HG03469 (cell line): ENCODE results near the gene DSCAML1.
"Not testable (repeated sequence)": the region's sequence is repeated elsewhere in the genome, so short reads cannot be mapped to it uniquely, and the experiment has no call there.

Source experiments
- ATAC-seq: cut with Tn5 transposase; IDR thresholded peaks from one replicate; pipeline ENCODE4 v1.9.1; 2021; ENCODE audit warnings: mild to moderate bottlenecking, moderate library complexity, moderate number of reproducible peaks; ENCODE audit not compliant: unreplicated experiment

Gene DSCAML1

DNA sequence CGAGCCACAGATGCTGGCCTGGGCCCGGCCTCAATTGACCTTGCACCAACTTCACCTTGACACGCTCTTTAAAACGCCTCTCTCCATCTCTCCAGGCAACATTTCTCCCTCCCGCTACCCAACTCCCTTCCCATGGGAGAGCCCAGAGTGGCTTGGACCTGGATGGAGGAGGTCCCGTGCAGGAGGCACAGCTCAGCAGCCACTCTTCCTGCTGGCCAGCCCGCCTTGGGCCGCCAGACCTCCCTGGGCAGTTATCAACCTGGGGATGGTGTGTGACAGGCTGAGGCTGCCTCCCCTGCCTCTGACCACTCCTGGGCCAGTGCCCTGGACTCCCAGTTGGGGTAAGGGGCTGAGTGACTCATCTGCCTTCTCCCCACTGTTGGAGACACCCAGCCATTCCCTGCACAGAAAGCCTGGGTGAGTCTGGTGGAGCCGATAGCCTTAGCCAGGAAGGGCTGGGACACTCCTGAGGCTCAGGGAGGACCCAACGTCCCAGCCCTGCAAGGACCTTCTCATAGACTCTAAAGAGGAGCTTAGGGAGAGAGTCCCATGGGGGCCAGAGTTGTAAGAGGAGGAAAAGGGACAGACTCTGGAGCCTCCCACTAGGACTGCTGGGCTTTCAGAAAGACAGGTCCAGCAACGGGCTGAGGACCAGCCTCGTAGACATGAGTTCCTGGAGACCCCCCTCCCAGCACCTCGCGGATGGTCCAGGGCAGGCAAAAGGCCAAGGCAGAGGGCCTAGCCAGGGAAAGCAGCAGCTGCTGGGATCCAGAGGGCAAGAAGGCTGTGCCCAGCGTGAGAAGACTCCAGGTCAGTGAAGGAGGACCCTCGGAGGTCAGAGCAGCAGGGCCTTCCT lies 337.7 kb downstream of the DSCAML1 start:
- ATAC-seq = no peak

DNA sequence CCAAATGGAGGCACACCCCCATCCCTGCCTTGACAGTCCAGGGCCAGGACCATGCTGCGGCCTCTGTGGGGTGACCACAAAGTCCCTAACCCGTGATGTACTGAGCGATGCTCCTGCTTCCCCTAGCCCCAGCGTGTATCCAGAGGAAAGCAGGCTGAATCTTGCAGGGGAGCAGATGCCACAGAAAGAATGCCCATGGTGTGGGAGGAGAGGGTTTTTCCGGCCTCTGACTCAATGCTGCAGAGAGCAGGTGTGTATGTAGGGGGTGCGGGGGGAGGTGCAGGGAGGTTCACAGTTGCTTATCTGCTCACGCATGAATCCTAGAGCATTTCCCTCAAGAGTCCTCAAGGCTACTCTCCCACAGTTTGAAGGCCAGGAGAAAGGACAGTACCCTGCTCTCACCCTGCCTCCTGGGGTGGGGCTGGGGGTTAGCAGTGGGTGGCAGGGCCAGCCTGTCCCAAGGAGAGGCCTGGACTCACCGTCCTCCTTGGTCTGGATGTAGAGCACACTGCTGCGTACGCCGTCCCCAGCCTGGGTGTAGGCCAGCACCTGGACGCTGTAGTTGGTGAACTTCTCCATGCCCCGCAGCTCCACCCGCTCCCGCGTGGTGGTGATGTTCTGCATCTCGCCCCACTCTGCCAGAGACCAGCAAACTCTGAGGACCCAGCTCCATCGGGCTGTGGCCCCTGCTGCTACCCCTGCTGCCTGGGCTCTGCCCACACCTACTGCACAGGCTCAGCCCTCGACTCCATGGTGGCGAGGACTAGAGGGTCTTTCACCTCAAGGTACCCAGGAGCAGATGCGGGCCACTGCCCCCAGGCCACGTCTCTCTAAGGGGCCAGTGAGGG lies 338.5 kb downstream of the DSCAML1 start:
- no peak for ATAC-seq

GRCh38 chr11:117457835-117458234 lies 339.2 kb downstream of the DSCAML1 start:
- ATAC-seq = no peak

GRCh38 chr11:117457031-117457785 lies 339.8 kb downstream of the DSCAML1 start:
- no peak for ATAC-seq

GRCh38 chr11:117456721-117457029 lies 340.3 kb downstream of the DSCAML1 start:
- ATAC-seq = not testable (repeated sequence)

- ATAC-seq = peak; percentile 65
Observed at GRCh38 chr11:117456027-117456720, 340.8 kb downstream of the DSCAML1 start.

- ATAC-seq = no peak
Observed at GRCh38 chr11:117454564-117454917, 342.5 kb downstream of the DSCAML1 start.

DNA sequence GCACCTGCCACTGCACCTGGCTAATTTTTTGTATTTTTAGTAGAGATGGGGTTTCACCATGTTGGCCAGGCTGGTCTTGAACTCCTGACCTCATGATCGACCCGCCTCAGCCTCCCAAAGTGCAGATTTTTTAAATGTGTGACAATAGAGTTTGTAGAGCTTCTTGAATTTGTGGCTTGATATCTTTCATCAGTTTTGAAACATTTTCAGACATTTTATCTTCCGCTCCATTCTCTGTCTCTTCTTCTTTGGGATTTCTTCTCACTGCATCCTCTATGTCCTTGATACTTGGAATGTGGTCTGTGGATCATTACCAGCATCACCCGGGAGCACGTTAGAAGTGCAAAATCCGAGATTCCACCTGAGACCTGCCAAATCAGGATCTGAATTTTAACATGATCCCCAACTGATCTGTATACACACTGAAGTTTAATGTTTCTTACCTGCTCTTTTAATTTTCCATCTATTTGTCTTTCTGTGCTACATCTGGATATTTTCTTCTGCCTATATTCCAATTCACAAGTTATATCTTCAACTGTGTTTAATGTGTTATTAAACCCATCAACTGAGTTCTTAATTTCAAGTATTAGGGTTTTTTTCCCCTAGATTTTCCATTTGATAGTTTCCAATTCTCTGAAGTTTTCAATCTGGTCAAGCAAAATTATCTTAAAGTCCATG lies 343.0 kb downstream of the DSCAML1 start:
- ATAC-seq = no peak

- ATAC-seq = no peak
Observed at GRCh38 chr11:117449111-117449693, 347.8 kb downstream of the DSCAML1 start.

DNA sequence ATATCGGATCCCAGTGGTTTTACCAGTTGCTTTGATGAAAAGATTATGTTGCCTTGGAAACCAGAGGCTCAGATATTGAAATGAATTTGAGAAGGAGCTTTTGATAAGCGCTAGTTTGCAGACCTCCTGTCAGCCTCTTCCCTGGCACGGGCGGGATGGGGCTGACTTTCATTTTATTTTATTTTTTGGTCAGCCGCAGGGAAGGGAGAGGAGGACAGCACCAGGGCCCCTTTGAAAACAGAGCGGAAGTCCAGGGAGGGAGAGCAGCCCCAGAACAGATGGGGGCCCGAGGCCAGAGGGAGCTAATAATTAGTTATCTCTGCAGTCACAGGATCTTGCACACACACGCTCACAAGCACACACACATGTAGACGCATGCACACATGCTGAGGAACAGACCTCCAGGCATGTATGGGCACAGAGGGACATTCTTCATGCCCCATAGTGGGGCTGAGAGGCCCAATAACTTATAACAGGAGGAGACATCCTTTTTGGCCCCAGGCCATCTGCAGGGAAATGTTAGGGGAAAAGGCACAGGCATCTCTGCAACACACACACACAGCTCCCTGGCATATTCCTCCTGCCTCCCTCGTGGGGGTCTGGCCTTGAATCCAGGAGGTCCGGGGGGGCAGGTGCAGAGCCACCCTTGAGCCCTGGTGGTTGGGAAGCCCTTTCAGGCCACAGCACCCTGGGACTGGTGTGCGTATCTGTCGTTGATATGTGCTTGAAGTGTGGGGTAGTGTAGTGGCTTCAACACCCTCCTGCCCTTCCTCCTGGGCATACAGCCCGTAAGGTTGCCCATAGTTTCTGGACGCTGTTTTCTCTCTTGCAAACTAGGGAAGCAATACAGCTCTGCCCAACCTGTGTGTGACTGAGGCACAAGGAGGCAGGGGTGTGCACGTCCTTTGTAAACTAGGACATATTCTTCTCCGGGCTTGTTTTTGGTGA lies 352.0 kb downstream of the DSCAML1 start:
- ATAC-seq = no peak

GRCh38 chr11:117444256-117444655 lies 352.8 kb downstream of the DSCAML1 start:
- no peak for ATAC-seq

DNA sequence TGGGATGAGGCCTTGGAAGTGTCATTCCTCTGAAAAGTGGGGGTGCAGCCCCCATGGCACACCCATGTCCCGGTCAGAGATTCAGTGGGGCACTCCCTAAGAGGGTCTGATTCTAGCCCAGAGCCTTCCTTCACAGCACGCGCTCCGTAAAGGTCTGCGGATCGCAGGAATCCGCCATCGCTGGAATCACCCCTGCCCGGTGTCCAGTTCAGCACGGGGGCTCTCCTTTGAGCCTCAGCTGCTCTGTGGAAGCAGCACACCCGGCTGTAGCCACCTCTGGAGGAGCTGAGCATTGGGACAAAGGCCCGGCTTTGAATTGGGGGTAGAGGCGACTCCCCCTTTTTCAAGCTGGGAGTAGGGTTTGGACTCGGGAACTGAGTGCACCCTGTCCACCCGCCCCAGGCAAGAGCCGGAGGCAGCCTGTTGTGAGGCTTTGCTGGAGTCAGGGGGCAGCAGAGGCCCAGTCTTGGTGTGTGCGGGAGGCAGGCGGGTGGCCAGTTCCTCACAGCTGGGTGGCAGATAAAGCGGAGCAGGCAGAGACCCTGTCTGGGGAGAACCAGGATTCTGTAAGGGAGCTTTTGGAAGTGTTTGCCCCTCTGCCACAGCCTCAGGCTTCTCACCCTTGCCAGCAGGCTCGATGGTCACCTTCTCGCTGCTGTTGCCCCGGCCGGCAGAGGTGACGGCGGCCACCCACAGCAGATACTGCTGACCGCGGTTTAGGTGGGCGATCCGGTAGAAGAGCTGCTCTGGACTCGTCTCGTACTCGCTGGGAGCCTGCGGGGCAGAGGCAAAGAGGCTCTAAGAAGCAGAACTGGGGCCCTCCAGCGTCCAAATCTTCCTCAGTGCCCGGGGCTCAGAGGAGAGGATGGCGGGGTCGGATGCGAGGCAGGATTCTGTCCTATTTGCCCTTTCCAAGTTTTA lies 353.5 kb downstream of the DSCAML1 start:
- ATAC-seq = no peak

GRCh38 chr11:117442869-117443239 lies 354.2 kb downstream of the DSCAML1 start:
- no peak for ATAC-seq

DNA sequence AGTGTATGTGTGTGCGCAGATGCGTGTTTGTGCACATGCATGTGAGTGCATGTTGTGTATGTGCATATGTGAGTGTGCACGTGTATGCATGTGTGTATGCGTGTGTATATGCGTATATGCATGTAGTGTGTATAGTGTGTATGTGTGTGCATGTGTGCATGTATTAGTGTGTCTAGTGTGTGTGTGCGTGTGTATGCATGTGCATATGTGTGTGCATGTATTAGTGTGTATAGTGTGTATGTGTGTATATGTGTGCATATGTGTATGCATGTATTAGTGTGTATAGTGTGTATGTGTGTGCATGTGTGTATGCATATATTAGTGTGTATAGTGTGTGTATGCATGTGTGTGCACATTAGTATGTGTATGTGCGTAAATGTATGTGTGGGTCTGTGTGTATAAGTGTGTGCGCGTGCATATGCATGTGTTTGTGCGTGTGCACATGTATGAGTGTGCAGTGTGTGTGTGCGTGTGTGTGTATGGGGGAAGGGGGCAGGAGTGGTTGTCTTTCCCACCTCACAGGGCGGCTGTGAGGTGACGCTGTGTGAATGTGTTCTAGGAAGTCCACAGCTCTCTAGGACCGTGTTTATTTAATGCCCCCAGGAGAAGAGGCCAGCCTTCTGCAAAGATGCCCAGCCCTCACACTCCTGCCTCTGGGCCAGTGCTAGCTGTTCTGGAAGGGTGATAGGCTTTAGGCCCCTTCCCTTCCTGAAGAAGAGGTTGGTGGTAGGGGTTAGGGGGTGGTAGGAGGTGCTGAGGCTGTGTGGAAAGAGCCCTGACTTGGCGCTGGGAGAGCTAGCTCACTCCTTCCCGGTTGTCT lies 354.8 kb downstream of the DSCAML1 start:
- ATAC-seq = no peak

- no peak for ATAC-seq
Observed at GRCh38 chr11:117441146-117441975, 355.7 kb downstream of the DSCAML1 start.

DNA sequence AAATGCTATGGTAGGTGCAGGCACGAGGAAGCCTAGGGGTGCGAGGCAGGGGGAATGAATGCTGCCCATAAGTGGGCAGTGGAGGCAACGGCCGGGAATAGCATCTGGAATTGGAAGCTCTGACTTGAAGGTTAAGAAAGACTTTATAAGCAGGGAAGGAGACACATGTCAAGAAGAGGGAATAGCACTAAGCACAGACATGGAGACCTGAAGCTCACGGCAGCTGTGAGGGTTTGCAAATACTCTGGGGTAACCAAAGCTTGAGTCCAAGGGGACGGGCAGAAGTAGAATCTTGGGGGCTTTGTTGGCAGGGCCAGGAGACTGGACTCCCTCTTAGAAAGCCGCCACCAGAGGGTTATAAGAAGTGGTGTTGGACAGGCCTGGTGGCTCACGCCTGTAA lies 356.8 kb downstream of the DSCAML1 start:
- ATAC-seq = no peak
